Gastroesophageal sphincter (tissue), 4 donors: ENCODE data around the gene MAP3K3. TPM values are rescaled to one million over a fixed set of nuclear protein-coding genes. Genes with fewer than 3 reads are reported as not detected.

Experiments used
- ATAC-seq: fragments of 150-250 bp; one replicate; pipeline ENCODE4 v1.9.1; 2016; ENCODE audit warnings: mild to moderate bottlenecking, moderate library complexity
- H3K27ac ChIP-seq, 4 donors: fragments of 200-600 bp; sonication (generic) in 3 of 4; 1 replicate in 3 of 4; 2 replicates in 1 of 4; pipeline ENCODE4 v1.5.1; 2016 to 2019
- H3K27me3 ChIP-seq: fragments of 200-600 bp; sonication (generic); one replicate; pipeline ENCODE4 v1.5.1; 2019
- H3K36me3 ChIP-seq, 2 donors: fragments of 200-600 bp; sonication (generic); one replicate each; pipeline ENCODE4 v1.5.1; 2019; ENCODE audit warnings: control low read depth in 1 of 2
- H3K4me1 ChIP-seq, 3 donors: fragments of 200-600 bp; sonication (generic); 1 replicate in 2 of 3; 2 replicates in 1 of 3; pipeline ENCODE4 v1.5.1; 2016 to 2019; ENCODE audit warnings: control low read depth in 2 of 3
- H3K4me3 ChIP-seq, 2 donors: fragments of 200-600 bp; sonication (generic); one replicate each; pipeline ENCODE4 v1.5.1; 2019; ENCODE audit warnings: mild to moderate bottlenecking in 1 of 2, moderate library complexity in 1 of 2
- H3K9me3 ChIP-seq, 3 donors: fragments of 200-600 bp; sonication (generic); one replicate each; pipeline ENCODE4 v1.5.1; 2017 to 2019; ENCODE audit warnings: control low read depth in 2 of 3
- EP300 ChIP-seq: sonication (generic); formaldehyde crosslinking; IDR thresholded peaks from one replicate; pipeline ENCODE4 v1.6.1; 2017; ENCODE audit warnings: antibody characterized with exemption, mild to moderate bottlenecking
- POLR2A ChIP-seq, 2 donors: fragments of 450-650 bp; IDR thresholded peaks; one replicate each; pipeline ENCODE4 v1.6.1; 2017; ENCODE audit warnings: antibody characterized with exemption in 2 of 2, mild to moderate bottlenecking in 2 of 2, moderate library complexity in 1 of 2
- POLR2AphosphoS5 ChIP-seq: sonication (generic); formaldehyde crosslinking; IDR thresholded peaks from one replicate; pipeline ENCODE4 v1.6.1; 2017; ENCODE audit warnings: antibody characterized with exemption
- WGBS, 2 donors: methylation state at CpG; one replicate each; pipeline ENCODE4 v1.1.5; 2018; ENCODE audit warnings: low coverage in 1 of 2; 5-methylcytosine and 5-hydroxymethylcytosine counted together
- total RNA-seq, 4 donors: library from RNA; depleted of rRNA; stranded (reverse); fragments of >200 nt; gene quantifications; one replicate each; pipeline ENCODE4 v1.1.0, GENCODE V29; 2016
- TF ChIP-seq, protein P1 (sequence below), 4 experiments: fragments of 200-600 bp in 2 of 4; fragments of 450-650 bp in 2 of 4; sonication (generic) in 1 of 4; IDR thresholded peaks; one replicate each; pipeline ENCODE4 v1.5.1; 2017 to 2019; ENCODE audit warnings: antibody characterized with exemption in 4 of 4, mild to moderate bottlenecking in 2 of 4, moderate library complexity in 2 of 4

MAP3K3 gene
- total RNA-seq, 4 donors from 2014 or later: 64.9 to 108 (median 85.7) TPM

DNA sequence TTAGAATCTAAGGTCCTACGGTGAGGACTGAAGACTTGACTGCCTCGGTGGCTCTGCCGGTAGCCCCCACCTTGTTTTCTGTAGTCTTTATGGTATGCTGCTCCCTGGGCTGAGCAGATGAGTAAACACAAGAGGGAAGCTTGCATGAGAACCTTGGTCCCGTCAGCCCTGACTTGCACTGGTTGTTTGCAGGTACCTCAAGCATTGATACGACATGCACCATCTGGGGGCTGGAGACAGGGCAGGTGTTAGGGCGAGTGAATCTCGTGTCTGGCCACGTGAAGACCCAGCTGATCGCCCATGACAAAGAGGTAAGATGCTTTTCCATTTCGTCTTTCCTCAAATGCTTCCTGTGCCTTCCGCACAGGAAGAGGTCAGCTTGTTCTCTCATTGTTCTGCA lies 42.6 kb upstream of the MAP3K3 start:
- Histone ChIP-seq H3K4me3 (no peak overlapping the region), H3K4me1 (no peaks in the 10 kb centered on the region), H3K36me3 (peaks cover 0 to 63% of the 10 kb centered on the region in 2 donors), H3K9me3 (no peaks in the 10 kb centered on the region), H3K27ac (no peak overlapping the region), H3K27me3 (no peaks in the 10 kb centered on the region)
- WGBS, 2 donors: 58 to 65% methylated on average over 8 to 11 of the region's 11 CpGs
- no peak for ATAC-seq
- TF ChIP-seq POLR2A (IDR thresholded peaks at IDR 0.05) (no peak), POLR2AphosphoS5 (no peak), EP300 (no peak)
- TF ChIP-seq, protein P1, sequence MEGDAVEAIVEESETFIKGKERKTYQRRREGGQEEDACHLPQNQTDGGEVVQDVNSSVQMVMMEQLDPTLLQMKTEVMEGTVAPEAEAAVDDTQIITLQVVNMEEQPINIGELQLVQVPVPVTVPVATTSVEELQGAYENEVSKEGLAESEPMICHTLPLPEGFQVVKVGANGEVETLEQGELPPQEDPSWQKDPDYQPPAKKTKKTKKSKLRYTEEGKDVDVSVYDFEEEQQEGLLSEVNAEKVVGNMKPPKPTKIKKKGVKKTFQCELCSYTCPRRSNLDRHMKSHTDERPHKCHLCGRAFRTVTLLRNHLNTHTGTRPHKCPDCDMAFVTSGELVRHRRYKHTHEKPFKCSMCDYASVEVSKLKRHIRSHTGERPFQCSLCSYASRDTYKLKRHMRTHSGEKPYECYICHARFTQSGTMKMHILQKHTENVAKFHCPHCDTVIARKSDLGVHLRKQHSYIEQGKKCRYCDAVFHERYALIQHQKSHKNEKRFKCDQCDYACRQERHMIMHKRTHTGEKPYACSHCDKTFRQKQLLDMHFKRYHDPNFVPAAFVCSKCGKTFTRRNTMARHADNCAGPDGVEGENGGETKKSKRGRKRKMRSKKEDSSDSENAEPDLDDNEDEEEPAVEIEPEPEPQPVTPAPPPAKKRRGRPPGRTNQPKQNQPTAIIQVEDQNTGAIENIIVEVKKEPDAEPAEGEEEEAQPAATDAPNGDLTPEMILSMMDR (IDR thresholded peaks at IDR 0.05): no peak

DNA sequence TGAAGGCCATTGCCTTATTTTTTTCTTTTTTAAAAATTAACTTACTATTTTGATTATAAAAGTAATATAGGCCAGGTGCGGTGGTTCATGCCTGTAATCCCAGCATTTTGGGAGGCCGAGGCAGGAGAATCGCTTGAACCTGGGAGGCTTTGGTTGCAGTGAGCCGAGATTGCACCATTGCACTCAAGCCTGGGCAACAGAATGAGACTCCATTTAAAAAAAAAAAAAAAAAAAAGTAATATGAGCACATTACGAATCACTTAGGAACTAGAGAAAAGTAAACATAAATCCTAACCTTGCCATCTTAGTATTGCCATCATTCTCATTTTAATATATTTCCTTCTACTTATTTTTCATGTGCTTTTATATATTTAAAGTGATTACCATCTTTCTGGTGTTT lies 34.4 kb upstream of the MAP3K3 start:
- Histone ChIP-seq H3K36me3 (peaks cover 0 to 96% of the 10 kb centered on the region in 2 donors), H3K4me1 (no peaks in the 10 kb centered on the region), H3K4me3 (no peak overlapping the region), H3K27me3 (no peaks in the 10 kb centered on the region), H3K9me3 (no peaks in the 10 kb centered on the region), H3K27ac (no peak overlapping the region)
- WGBS, 2 donors: 67 to 92% methylated on average over 1 to 3 of the region's 5 CpGs
- no peak for TF ChIP-seq POLR2AphosphoS5
- TF ChIP-seq, protein P1 (IDR thresholded peaks at IDR 0.05): no peak
- no peak for TF ChIP-seq EP300
- TF ChIP-seq POLR2A (IDR thresholded peaks at IDR 0.05): no peak
- ATAC-seq: no peak

- H3K4me3 ChIP-seq: no peak overlapping the region
- H3K36me3 ChIP-seq: peaks cover 0 to 96% of the 10 kb centered on the region in 2 donors
- WGBS, 2 donors: 88 to 90% methylated on average over 7 to 9 of the region's 11 CpGs
- no peaks in the 10 kb centered on the region for H3K27me3 ChIP-seq
- no peak for ATAC-seq
- H3K9me3 ChIP-seq: no peaks in the 10 kb centered on the region
- H3K4me1 ChIP-seq: no peaks in the 10 kb centered on the region
- no peak overlapping the region for H3K27ac ChIP-seq
- TF ChIP-seq EP300 (no peak), POLR2AphosphoS5 (no peak), POLR2A (IDR thresholded peaks at IDR 0.05) (no peak)
- TF ChIP-seq, protein P1 (IDR thresholded peaks at IDR 0.05): no peak
Measured at GRCh38 chr17:63588797-63589196, 33.4 kb upstream of the MAP3K3 start.

DNA sequence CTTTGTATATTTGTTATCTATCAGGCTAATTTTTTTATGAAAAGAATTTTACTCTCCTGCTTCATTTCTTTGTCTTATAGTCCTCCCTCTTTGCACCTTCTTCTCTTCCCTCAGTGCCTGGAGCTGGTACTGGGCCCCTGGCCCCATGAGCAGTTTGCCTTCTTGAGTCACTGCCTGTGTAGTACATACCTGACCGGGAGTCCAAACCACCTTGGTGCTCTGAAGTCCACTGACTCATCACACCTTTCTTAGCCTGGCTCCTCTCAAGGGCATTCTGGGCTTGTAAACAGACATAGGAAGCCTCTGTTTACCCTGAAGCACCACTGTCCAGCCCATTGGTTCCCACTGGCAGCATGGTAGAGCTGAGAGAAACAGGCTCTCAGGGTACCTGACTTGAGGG lies 32.6 kb upstream of the MAP3K3 start:
- TF ChIP-seq POLR2AphosphoS5: no peak
- TF ChIP-seq POLR2A (IDR thresholded peaks at IDR 0.05): no peak
- TF ChIP-seq, protein P1 (IDR thresholded peaks at IDR 0.05): no peak
- no peak for TF ChIP-seq EP300
- H3K36me3 ChIP-seq: peaks cover 0 to 96% of the 10 kb centered on the region in 2 donors
- H3K4me3 ChIP-seq: no peak overlapping the region
- no peaks in the 10 kb centered on the region for H3K4me1 ChIP-seq
- no peaks in the 10 kb centered on the region for H3K9me3 ChIP-seq
- 83 to 100% methylated on average over 1 of the region's 1 CpG for WGBS, 2 donors
- H3K27me3 ChIP-seq: no peaks in the 10 kb centered on the region
- H3K27ac ChIP-seq: no peak overlapping the region
- ATAC-seq: no peak

GRCh38 chr17:63592797-63593196 lies 29.4 kb upstream of the MAP3K3 start:
- Histone ChIP-seq H3K9me3 (no peaks in the 10 kb centered on the region), H3K36me3 (peaks cover 0 to 68% of the 10 kb centered on the region in 2 donors), H3K4me3 (no peak overlapping the region), H3K27ac (no peak overlapping the region), H3K27me3 (no peaks in the 10 kb centered on the region), H3K4me1 (no peaks in the 10 kb centered on the region)
- TF ChIP-seq POLR2A (IDR thresholded peaks at IDR 0.05): no peak
- TF ChIP-seq, protein P1 (IDR thresholded peaks at IDR 0.05): no peak
- TF ChIP-seq EP300: no peak
- no peak for TF ChIP-seq POLR2AphosphoS5
- ATAC-seq: no peak
- 75 to 80% methylated on average over 2 of the region's 3 CpGs for WGBS, 2 donors
